A549 treated with AZD2906 at 1 μM for 4 hours (cell line): ENCODE measurements around the gene ANAPC7. TPM values are rescaled to one million over a fixed set of nuclear protein-coding genes. Genes with fewer than 3 reads are reported as not detected.

Source experiments
- total RNA-seq: library from RNA; stranded (reverse); fragments of 200-300 nt; extraction: Qiagen RNA extraction; gene quantifications from 5 replicates; pipeline ENCODE4 v1.2.3, GENCODE V29; 2022

The ANAPC7 gene
- total RNA-seq: 46.4 to 54.7 TPM (median 49.7 TPM) in 5 replicates

GRCh38 chr12:110403146-110403975 lies at the start of gene ANAPC7:
Gene ANAPC7 (minus strand): TSS chr12:110403708. CDS start chr12:110403627, 81 bp downstream.

GRCh38 chr12:110449799-110450497 lies 46.4 kb upstream of the ANAPC7 start, which contains the start of gene ARPC3:
Gene ARPC3 (minus strand): TSS chr12:110450337. CDS start chr12:110450260, 77 bp downstream.

Other genes with a start within 250 kb of the ANAPC7 start
- 232 to 280 TPM (median 270 TPM) in 5 replicates for gene ATP2A2, start 122.5 kb downstream of the ANAPC7 start, total RNA-seq
- 433 to 773 TPM (median 446 TPM) in 5 replicates for gene ARPC3, start 46.6 kb upstream of the ANAPC7 start, total RNA-seq
- gene GPN3, start 64.5 kb upstream of the ANAPC7 start, total RNA-seq: 31.7 to 35.7 TPM (median 32.1 TPM) in 5 replicates
- gene FAM216A, start 65.1 kb upstream of the ANAPC7 start, total RNA-seq: 17.5 to 20.1 TPM (median 18.4 TPM) in 5 replicates
- gene VPS29, start 98.4 kb upstream of the ANAPC7 start, total RNA-seq: 143 to 164 TPM (median 156 TPM) in 5 replicates
- 0.22 to 0.32 TPM (median 0.26 TPM) in 5 replicates for gene RAD9B, start 98.6 kb upstream of the ANAPC7 start, total RNA-seq
- 29.0 to 33.6 TPM (median 32.0 TPM) in 5 replicates for gene PPTC7, start 179.6 kb upstream of the ANAPC7 start, total RNA-seq
- gene TCTN1, start 210.4 kb upstream of the ANAPC7 start, total RNA-seq: 27.1 to 32.8 TPM (median 31.6 TPM) in 5 replicates